Esophagus muscularis mucosa (tissue), 3 donors: ENCODE measurements around the gene PI4K2B.

Experiments used
- CTCF ChIP-seq, 3 experiments: fragments of 200-600 bp in 2 of 3; fragments of 450-650 bp in 1 of 3; sonication (generic) in 2 of 3; IDR thresholded peaks; one replicate each; pipeline ENCODE4 v1.5.1; 2017 to 2019; ENCODE audit warnings: antibody characterized with exemption in 3 of 3, mild to moderate bottlenecking in 2 of 3, moderate library complexity in 1 of 3
- POLR2A ChIP-seq: fragments of 450-650 bp; IDR thresholded peaks from one replicate; pipeline ENCODE4 v1.6.1; 2017; ENCODE audit warnings: antibody characterized with exemption, moderate library complexity, mild to moderate bottlenecking, low read depth
- POLR2AphosphoS5 ChIP-seq, 2 donors: sonication (generic); formaldehyde crosslinking; IDR thresholded peaks; one replicate each; pipeline ENCODE4 v1.6.1; 2017; ENCODE audit warnings: antibody characterized with exemption in 2 of 2

- TF ChIP-seq CTCF (IDR thresholded peaks at IDR 0.05) (no peak), POLR2AphosphoS5 (IDR thresholded peaks at IDR 0.05) (no peak), POLR2A (no peak)
These were observed 38.0 kb downstream of the PI4K2B start for GRCh38 chr4:25271866-25272265.
